Progenitor cell of endocrine pancreas (in vitro differentiated cells): ENCODE measurements around the gene IL21R. TPM values are rescaled to one million over a fixed set of nuclear protein-coding genes. Genes with fewer than 3 reads are reported as not detected.

Source experiments
- DNase-seq: peaks from one replicate; pipeline ENCODE4 v3.0.0; 2021; ENCODE audit warnings: low spot score; ENCODE audit not compliant: unreplicated experiment
- H3K27ac Mint-ChIP-seq: 2 replicates; pipeline ENCODE4 v1.8.0; 2021; ENCODE audit warnings: mild to moderate bottlenecking, moderate library complexity, mixed read lengths
- H3K27me3 Mint-ChIP-seq: 2 replicates; pipeline ENCODE4 v1.8.0; 2021; ENCODE audit warnings: mixed read lengths
- H3K36me3 Mint-ChIP-seq: 2 replicates; pipeline ENCODE4 v1.8.0; 2022; ENCODE audit warnings: mixed read lengths; ENCODE audit not compliant: insufficient read depth
- H3K4me1 Mint-ChIP-seq: 2 replicates; pipeline ENCODE4 v1.8.0; 2021; ENCODE audit warnings: low read depth, mixed read lengths
- H3K4me3 Mint-ChIP-seq: 2 replicates; pipeline ENCODE4 v1.8.0; 2021; ENCODE audit warnings: low read depth, mild to moderate bottlenecking, moderate library complexity, mixed read lengths
- H3K9me3 Mint-ChIP-seq: 2 replicates; pipeline ENCODE4 v1.8.0; 2021; ENCODE audit warnings: low read depth, mixed read lengths
- CTCF ChIP-seq: fragments of 200-600 bp; sonication (generic); IDR thresholded peaks from one replicate; pipeline ENCODE4 v1.5.0; 2021; ENCODE audit warnings: antibody characterized with exemption, mild to moderate bottlenecking; ENCODE audit not compliant: unreplicated experiment
- total RNA-seq: library from RNA; stranded (reverse); gene quantifications from 2 replicates; pipeline ENCODE4 v1.2.1, GENCODE V29; 2021

Gene IL21R
- total RNA-seq, 1 donor from 2014 or later, result not detected

GRCh38 chr16:27444470-27444869 is 42.5 kb downstream of the IL21R start:
- no peak for TF ChIP-seq CTCF
- no peaks in the 10 kb centered on the region for H3K4me1 Mint-ChIP-seq
- H3K4me3 Mint-ChIP-seq, result no peak overlapping the region
- H3K9me3 Mint-ChIP-seq, result peaks cover 2% of the 10 kb centered on the region
- H3K27ac Mint-ChIP-seq, result no peak overlapping the region
- no peaks in the 10 kb centered on the region for H3K36me3 Mint-ChIP-seq
- H3K27me3 Mint-ChIP-seq, result no peaks in the 10 kb centered on the region
- no peak for DNase-seq

DNA sequence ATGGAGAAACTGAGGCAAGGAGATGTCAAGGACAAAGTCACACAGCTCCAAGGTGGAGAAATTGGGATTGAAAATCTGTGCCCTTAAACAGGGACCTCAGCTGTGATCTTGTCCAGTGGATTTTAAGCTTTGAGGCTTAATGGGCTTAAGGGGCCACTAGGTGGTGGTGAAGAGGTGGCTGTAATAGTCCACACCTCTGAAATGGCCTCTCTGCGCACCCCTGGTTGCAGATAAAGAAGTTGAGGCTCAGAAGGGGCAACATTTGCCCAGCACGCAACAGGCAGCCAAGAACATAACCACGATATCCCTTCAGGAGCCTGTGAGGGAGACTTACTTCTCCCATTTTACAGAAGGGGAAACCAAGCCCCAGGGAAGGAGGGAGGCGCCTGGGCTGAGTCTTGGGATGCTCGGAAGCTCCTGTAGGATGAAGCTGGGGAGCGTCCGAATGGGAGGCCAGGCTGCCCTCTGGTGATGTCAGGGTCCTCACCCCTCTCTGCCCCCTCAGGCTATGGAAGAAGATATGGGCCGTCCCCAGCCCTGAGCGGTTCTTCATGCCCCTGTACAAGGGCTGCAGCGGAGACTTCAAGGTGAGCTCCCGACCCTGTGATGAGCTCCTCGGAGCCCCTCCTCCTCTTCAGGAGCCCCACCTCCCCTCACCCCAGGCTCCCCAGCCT is 43.7 kb downstream of the IL21R start:
- Mint-ChIP-seq H3K36me3 (no peaks in the 10 kb centered on the region), H3K4me1 (peaks cover 2% of the 10 kb centered on the region), H3K9me3 (peaks cover 2% of the 10 kb centered on the region), H3K4me3 (no peak overlapping the region), H3K27me3 (no peaks in the 10 kb centered on the region), H3K27ac (no peak overlapping the region)
- no peak for TF ChIP-seq CTCF
- DNase-seq, result no peak

DNA sequence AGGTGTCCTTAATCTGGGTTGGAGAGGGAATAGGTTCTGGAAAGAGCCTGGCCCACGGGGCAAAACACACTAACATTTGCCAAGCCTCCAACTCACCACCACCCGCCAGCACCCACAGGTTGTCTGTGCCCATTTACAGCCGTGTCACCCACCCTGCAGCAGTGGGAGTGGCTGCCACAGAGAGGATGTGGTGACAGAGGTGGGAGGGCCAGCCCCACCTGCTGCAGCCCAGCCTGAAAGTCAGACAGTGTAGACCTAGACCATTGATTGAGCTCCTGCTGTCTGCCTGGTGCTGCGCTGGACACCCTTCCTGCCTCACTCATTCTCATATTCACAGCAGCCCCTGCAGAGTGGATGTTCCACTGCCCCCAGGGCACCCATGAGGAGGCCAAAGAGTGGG is 44.7 kb downstream of the IL21R start:
- no peak for TF ChIP-seq CTCF
- Mint-ChIP-seq H3K27ac (no peak overlapping the region), H3K27me3 (no peaks in the 10 kb centered on the region), H3K36me3 (no peaks in the 10 kb centered on the region), H3K9me3 (peaks cover 2% of the 10 kb centered on the region), H3K4me1 (peaks cover 2% of the 10 kb centered on the region), H3K4me3 (no peak overlapping the region)
- DNase-seq, result no peak

DNA sequence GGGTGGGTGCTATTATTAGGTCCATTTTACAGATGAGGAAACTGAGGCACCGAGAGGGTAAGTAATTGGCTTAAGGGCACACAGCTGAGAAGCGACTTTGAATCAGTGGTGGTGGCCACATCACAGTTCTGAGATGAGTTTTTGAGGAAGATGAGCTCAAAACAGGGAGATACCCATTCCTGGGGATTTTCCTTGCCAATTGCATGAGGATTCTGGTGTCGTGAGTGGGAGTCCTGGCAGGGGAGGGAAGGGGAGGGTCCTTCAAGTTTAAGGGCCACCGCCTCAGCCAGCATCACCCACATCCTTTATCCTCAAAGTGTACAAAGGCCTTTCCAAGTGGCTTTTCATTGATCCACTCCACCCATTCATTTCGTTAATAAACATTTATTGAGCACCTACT is 45.3 kb downstream of the IL21R start:
- no peak for TF ChIP-seq CTCF
- Mint-ChIP-seq H3K27ac (no peak overlapping the region), H3K4me1 (peaks cover 2% of the 10 kb centered on the region), H3K27me3 (no peaks in the 10 kb centered on the region), H3K4me3 (no peak overlapping the region), H3K36me3 (no peaks in the 10 kb centered on the region), H3K9me3 (peaks cover 2% of the 10 kb centered on the region)
- DNase-seq, result no peak

GRCh38 chr16:27448532-27449433 is 46.8 kb downstream of the IL21R start:
- no peak for DNase-seq
- H3K27ac Mint-ChIP-seq, result no peak overlapping the region

More at GRCh38 chr16:27448532-27449433, 46.8 kb downstream of the IL21R start:
- H3K4me3 Mint-ChIP-seq, result no peak overlapping the region
- peaks cover 2% of the 10 kb centered on the region for H3K4me1 Mint-ChIP-seq
- peaks cover 2% of the 10 kb centered on the region for H3K9me3 Mint-ChIP-seq
- H3K36me3 Mint-ChIP-seq, result no peaks in the 10 kb centered on the region
- TF ChIP-seq CTCF, result no peak
- no peaks in the 10 kb centered on the region for H3K27me3 Mint-ChIP-seq
